ENCODE data around the gene MYLK4.

MYLK4 gene

GRCh38 chr6:2693231-2693630 lies 57.5 kb downstream of the MYLK4 start:
- DNase-seq, result no peak

- DNase-seq, result no peak
Measured at GRCh38 chr6:2688401-2689064, 62.2 kb downstream of the MYLK4 start.

- DNase-seq, result no peak
Measured at GRCh38 chr6:2687456-2687855, 63.3 kb downstream of the MYLK4 start.

GRCh38 chr6:2686515-2686914 lies 64.2 kb downstream of the MYLK4 start:
- DNase-seq, result no peak

GRCh38 chr6:2684766-2685754 lies 65.7 kb downstream of the MYLK4 start:
- no peak for DNase-seq

- no peak for DNase-seq
Measured at GRCh38 chr6:2684103-2684749, 66.5 kb downstream of the MYLK4 start.

GRCh38 chr6:2680264-2680922 lies 70.3 kb downstream of the MYLK4 start:
- DNase-seq, result no peak

GRCh38 chr6:2677080-2677593 lies 73.6 kb downstream of the MYLK4 start:
- no peak for DNase-seq

GRCh38 chr6:2676048-2676447 lies 74.7 kb downstream of the MYLK4 start:
- DNase-seq, result no peak

- DNase-seq, result no peak
Measured at GRCh38 chr6:2674857-2675256, 75.9 kb downstream of the MYLK4 start.

GRCh38 chr6:2669067-2669700 lies 81.5 kb downstream of the MYLK4 start:
- no peak for DNase-seq

GRCh38 chr6:2667617-2668016 lies 83.1 kb downstream of the MYLK4 start:
- DNase-seq, result no peak

GRCh38 chr6:2666906-2667575 lies 83.7 kb downstream of the MYLK4 start:
- no peak for DNase-seq

GRCh38 chr6:2665146-2666070 lies 85.3 kb downstream of the MYLK4 start:
- no peak for DNase-seq

GRCh38 chr6:2663123-2663522 lies 87.6 kb downstream of the MYLK4 start:
- no peak for DNase-seq

- DNase-seq, result no peak
Measured at GRCh38 chr6:2661651-2662050, 89.1 kb downstream of the MYLK4 start.

GRCh38 chr6:2659882-2660281 lies 90.8 kb downstream of the MYLK4 start:
- DNase-seq, result no peak

GRCh38 chr6:2659381-2659780 lies 91.3 kb downstream of the MYLK4 start:
- DNase-seq, result no peak

GRCh38 chr6:2658788-2659187 lies 91.9 kb downstream of the MYLK4 start:
- DNase-seq, result peak; percentile 24

GRCh38 chr6:2656460-2657079 lies 94.2 kb downstream of the MYLK4 start:
- no peak for DNase-seq
